Upper lobe of left lung (tissue), 4 donors: ENCODE data around the gene HOMER2.

Experiments
- CTCF ChIP-seq, 6 experiments: fragments of 450-650 bp in 4 of 6; fragments of 200-600 bp in 2 of 6; sonication (generic) in 2 of 6; IDR thresholded peaks; one replicate each; pipeline ENCODE4 v1.5.1; 2016 to 2019; ENCODE audit warnings: antibody characterized with exemption in 6 of 6
- POLR2A ChIP-seq, 4 donors: fragments of 450-650 bp; IDR thresholded peaks; one replicate each; pipeline ENCODE4 v1.5.1; 2016 to 2017; ENCODE audit warnings: antibody characterized with exemption in 4 of 4, mild to moderate bottlenecking in 2 of 4

DNA sequence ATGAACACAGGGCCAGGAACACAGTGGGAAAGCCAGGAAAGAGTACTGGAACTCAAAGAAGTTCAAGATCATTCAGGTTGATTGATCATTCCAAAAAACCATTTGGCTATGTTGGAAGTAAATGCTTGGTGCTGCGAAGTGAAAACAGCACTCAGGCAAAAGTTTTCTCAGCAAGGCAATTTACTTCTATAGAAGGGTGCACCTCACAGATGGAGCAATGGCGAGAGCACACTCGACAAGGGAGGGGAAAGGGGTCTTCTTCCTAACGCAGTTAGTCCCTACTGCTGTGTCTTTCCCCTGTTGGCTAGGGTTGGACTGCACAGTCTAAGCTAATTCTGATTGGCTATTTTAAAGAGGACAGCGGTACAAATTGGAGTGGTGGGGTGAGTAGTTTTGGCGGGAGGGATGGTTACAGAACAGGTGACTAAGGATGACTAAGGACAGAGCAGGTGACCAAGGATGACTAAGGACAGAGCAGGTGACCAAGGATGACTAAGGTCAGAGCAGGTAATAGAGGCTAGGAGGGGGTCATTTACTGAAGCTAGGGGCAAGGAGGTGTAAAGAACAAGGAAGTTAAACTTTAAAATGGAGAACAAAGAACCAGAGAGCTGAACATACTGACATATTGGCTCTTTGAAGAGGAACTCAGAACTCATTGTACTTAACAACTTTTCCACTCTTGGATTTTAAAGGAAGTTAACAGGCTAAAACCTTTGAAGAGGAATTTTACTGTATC is 43.3 kb downstream of the HOMER2 start:
- no peak for TF ChIP-seq POLR2A (IDR thresholded peaks at IDR 0.05)
- no peak for TF ChIP-seq CTCF (IDR thresholded peaks at IDR 0.05)
